HG03378 (cell line): ENCODE data around the gene ACAP3.

ENCODE experiments used
- ATAC-seq: cut with Tn5 transposase; IDR thresholded peaks from one replicate; pipeline ENCODE4 v1.9.1; 2021; ENCODE audit warnings: mild to moderate bottlenecking, moderate library complexity; ENCODE audit not compliant: unreplicated experiment

ACAP3 gene

DNA sequence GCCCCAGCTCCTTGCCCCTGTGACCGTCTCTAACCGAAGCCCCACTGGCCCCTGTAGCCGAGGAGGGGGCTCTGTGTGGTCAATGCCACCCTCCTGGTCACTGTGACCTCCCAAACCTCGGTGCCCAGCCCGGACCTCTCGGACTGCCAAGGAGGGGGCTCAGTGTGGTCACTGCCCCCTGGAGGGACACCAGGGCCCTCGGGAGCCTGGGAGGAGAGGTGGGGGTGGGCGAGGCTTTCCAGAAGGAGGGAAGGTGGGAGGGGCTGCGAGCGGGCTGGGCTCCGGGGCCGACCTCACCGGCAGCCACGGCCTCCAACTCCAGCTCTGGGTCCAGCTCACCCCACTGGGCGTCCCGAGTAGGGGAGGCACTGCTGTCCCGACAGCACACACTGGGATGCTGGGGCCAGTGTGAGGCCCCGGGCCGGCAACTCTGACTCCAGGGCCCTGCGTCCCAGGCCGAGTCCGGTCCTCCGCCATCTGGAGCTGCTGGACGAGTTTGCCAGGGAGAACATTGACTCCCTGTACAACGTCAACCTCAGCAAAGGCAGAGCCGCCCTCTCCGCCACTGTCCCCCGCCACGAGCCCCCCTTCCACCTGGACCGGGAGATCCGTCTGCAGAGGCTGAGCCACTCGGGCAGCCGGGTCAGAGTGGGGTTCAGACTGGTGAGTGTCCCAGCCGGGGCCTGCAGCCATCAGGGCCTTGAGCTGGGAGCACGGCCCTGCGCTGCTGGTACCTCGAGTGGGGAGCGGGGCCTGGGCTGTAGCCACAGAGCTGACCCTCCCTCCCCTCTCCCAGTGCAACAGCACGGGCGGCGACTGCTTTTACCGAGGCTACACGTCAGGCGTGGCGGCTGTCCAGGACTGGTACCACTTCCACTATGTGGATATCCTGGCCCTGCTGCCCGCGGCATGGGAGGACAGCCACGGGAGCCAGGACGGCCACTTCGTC is 21.1 kb downstream of the ACAP3 start:
- ATAC-seq: no peak

GRCh38 chr1:1285611-1286311 is 22.0 kb downstream of the ACAP3 start:
- ATAC-seq: no peak

DNA sequence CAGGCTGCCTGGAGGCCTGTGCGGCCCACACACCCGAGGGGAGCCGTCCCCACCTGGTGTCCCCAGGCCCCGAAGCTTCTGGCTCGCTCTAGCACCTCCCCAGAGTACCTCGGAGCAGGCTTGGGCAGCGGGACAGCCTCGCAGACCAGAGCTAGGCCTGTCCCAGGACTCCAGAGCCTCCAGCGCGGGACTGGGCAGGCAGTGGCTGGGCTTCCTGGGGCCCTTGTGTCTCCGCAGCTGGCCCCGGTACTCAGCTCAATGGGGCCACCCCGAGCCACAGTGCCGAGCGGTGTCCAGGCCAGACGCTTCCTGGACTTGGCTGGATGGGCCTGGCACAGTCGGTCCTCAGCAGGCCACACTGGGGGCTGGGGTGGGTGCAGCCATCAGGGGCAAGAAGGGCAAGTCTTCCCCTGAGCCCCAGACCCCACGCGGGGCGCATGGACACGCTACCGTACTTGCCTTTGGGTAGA is 22.6 kb downstream of the ACAP3 start:
- no peak for ATAC-seq

DNA sequence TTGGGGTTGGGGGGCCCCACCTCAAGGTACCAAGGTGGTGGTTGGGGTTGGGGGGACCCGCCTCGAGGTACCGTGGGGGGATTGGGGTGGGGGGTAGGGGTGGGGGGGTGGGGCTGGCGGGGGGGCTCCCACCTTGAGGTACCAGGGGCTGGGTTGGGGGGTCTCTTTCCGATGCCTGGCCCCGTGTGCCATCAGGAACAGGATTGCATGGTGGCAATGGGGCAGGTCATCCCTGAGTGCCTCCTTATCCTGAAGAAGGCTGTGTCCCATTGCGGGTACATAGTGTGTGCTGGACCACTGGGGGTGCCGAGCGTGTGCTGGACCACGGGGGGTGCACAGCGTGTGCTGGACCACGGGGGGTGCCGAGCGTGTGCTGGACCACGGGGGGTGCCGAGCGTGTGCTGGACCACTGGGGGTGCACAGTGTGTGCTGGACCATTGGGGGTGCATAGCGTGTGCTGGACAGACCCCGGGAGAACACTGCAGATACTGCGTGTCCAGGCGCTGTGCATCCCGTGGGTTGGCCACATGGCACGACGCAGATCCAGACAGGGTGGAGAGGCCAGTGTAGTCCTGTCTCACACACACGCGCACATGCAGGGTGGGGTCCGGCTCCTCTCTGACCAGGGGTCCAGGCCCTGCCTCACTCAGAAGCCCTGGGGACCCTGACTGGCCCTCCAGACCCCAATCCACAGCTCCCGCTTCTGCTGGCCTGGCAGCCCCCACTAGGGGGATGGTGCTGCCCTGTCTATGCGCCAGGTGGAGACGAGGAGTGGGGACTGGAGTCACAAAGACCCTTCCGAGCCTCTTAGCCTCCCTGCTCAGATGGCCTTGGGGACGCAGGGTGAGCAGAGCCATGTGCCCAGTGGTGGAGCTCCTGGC is 23.3 kb downstream of the ACAP3 start:
- ATAC-seq: no peak

- ATAC-seq: no peak
Measured at GRCh38 chr1:1283821-1284220, 23.9 kb downstream of the ACAP3 start.

GRCh38 chr1:1282998-1283397 is 24.7 kb downstream of the ACAP3 start:
- no peak for ATAC-seq

DNA sequence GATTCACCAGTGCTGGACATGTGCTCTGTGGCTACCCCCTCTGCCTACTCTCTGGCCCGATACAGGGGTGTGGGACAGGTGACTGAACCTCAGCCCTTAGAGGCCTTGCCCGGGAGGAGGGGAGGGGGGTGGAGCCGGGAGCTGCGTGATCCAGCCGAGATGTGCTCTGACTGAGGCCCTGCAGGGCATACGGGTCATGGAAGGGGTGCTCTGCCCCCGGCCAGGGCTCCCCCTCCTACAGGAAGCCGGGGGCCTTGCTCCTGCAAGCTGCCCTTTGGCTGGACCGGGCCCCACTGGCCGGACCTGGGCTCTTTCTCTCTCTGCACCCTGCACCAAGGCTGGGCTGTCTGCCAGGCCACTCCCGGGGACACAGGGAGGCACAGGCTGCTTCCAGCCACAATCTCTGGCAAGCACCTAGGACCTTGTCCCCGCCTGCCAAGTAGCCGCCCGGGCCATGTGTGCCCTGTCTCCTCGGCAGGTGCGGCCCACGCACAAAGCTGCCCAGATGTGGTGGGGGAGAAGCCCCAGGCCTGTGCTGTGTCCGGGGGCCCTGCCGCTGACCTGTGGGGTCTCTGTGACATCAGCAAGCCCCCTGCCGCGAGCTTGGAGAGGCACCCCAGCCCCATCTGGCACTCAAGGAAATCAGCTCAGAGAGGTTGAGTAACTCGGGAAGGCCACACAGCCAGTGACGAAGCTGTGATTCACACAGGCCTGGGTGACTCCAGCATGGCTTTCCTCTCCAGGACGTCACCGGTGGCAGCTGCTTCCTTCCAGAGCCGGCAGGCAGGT is 26.0 kb downstream of the ACAP3 start:
- ATAC-seq: no peak

GRCh38 chr1:1280782-1281481 is 26.8 kb downstream of the ACAP3 start:
- ATAC-seq: no peak

DNA sequence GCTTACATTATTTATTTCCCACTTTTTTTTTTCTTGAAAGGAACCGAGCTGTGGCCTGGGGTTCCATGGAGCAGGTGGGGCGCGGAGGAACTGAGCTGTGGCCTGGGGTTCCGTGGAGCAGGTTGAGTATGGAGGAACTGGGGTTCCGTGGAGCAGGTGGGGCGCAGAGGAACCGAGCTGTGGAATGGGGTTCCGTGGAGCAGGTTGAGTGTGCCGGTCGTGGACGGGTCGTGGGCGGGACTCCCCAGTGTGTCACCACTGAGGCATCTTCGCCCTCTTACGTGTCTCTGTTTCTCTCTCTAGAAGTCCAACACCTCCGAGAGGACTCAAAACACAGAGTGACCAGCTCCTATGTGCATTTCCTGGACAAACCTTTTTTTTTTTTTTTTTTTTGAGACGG is 28.7 kb downstream of the ACAP3 start:
- ATAC-seq: no peak

DNA sequence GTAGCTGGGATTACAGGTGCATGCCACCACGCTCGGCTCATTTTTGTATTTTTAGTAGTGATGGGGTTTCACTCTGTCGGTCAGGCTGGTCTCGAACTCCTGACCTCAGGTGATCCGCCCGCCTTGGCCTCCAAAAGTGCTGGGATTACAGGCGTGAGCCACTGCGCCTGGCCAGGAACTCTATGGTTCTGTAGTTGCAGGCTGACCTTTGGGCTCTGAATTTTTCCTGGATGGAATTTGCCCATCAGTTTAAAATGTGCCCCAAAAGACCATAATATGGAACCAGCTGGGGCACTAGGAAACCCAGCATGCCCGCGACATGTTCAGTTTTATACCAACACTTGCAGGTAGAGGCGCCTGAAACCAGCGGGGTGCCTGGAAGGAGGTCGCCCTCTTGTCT is 29.1 kb downstream of the ACAP3 start:
- no peak for ATAC-seq

DNA sequence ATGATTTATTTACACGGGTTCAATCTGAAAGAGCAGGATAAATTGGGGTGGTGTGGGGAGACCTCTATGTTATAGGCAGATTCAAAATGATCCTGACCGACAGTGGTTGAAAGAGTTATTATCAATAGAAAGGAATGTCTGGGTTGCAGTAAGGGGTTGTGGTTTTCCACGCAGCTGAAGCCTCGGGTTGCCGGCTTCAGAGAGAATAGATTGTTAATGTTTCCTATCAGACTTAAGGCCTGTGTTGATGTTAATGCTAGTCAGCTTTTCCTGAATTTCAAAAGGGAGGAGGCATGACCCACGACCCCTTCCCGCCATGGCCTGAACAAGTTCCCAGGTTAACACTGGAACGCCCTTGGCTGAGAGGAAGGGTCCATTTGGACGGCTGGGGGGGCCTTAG is 31.9 kb downstream of the ACAP3 start:
- no peak for ATAC-seq

DNA sequence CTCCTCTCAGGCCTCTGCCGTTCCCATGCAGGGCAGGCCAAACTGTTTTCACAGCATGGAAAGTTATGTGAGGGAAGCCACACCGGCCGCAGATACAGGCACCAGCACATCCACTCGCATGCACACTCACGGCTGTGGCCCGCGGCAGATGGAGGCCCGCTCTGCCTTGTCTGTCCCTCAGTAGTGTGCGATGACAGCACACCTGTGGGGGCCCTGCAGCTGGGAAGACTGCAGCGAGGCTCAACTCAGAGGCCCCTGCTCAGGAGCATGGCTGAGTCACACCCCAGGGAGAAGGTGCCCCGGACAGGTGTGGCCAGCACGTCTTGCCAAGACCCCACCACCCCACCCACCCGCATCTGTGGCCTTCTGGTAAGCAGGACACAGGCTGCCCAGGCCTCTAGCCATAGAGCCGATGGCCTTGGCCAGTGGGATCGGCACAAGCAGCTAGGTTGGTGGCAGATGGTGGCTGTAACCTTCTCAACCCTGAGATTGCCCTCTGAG is 32.7 kb downstream of the ACAP3 start:
- ATAC-seq: no peak

DNA sequence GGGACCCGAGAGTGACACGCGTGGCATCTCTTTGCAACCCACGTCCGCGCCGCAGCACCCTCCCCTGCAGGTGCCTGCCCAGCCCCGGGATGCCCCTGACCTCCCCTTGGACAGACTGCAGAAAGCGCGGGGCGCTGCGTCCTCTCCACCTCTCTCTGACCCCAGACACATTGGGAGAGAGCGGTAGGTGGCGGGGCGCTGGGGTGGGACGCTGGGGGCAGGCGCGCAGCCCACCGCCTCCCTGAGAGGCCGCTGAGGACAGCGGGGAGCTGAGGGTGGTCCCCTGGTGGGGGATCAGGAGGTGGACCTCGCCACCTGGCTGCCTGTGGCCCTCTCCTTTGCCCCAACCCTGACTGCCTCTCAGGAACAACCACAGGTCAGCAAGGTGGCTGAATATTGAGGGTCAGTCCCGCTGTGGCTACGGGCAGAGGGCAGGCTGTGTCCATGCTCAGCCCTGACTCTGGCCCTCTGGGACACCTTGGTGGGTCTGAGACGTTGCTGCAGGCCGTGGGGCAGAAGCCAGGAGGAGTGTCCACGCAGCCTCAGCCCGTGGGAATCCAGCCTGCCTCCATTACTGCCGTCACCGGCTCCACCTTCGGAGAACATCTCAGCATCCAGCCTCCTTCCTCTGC is 33.3 kb downstream of the ACAP3 start:
- ATAC-seq: no peak

DNA sequence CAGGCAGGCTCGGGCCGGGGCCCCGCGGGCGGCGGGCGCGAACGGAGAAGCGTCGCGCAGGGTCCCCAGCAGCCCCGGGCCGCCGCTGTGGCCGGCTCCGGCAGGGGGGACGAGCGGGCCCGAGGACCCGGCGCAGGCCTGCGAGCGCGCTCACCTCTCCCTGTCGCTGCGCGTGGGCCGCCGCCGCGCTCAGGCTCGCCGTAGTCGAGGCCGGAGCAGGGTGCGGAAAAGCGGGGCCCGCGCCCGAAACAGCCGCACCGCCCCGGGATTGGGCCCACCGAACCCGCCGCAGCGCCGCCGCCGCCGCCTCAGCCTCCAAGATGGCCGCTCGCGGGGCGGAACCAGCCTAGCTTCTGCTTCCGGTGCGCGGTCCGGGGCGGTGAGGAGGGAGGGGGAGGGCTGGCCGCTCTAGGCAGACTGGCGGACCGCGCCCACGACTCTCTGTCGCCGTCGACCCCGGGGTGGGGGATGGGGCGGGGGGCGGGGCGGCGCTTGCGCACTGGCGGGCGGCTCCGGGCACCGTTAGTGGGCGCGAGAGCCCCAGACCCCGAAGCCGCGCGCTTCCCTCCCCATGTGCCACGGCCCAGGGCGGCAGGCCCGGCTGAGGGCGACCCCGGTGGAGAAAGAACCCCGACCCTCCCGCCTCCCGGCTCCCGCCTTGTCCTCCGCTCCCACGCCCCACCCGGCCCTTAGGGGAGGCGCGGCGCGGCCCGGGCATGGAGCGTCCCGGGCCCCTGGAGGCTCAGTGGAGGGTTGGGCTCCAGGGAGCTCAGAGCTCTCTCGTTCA is 34.0 kb downstream of the ACAP3 start, which contains the start of gene UBE2J2:
UBE2J2 (minus strand) TSS at position 343 of the 787 bp plus-strand sequence. CDS start 5,862 bp downstream, outside the sequence.
- ATAC-seq: no peak

GRCh38 chr1:1273209-1273511 is 34.6 kb downstream of the ACAP3 start:
- ATAC-seq: no peak

DNA sequence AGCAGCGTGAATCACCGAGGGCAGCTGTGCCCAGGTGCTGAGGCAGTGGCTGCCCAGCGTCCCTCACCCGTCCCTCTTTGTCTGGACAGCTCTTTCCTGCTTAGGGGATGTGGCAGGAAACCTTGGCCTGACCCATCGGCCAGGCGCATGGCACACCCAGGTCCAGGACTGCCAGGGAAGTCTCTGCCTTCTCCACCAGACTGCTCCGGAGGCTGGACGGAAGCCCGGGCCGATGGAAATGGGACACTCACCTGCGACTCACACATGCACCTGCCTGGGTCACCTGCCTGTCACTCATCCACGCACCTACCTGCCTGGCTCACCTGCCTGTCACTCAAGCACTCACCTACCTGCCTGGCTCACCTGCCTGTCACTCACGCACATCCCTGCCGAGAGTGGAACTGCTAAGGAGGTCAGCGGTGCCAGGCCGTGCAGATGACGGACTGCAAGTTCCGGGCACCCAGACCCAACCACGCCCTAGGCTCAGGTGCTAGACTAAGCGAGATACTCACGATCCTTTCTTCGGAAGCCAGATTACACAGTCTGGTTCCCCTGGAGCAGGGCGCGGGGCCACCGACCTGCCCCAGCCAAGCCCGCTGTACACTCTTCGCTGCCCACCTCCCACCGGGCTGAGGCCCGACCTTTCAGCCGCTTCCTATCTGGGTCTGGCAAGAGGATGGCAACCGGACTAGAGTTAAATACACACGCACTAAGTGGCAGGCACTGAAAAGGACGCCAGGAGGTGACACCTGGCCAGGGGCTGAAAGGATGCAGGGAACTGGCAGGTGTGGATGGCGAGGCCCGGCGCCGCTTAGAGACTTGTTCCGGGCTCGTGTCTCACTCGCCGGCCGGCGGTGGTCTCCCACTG is 35.2 kb downstream of the ACAP3 start:
- ATAC-seq: no peak

DNA sequence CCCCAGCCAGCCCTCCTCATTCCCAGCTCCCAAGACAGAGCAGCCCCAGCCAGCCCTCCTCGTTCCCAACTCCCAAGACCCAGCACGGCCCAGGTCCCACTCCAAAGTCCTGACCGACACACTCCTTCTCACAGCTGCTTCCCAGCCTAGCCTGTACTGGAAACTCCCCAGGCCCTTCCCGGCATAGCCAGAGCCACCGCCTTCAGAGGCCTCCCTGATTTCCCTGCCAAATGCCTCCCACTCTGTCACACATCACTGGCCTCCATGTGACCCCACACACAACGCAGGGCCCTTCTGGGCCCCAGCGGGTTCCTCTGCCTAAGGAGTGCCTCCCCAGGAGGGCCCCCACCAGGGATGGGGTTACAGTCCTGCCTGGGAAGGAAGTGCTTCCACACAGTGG is 36.9 kb downstream of the ACAP3 start:
- ATAC-seq: no peak
